HT1080 (cell line): ENCODE measurements around the gene HNRNPK. TPM values are rescaled to one million over a fixed set of nuclear protein-coding genes. Genes with fewer than 3 reads are reported as not detected.

Experiments
- DNase-seq: peaks from one replicate; pipeline ENCODE4 v3.0.0-alpha.2; 2015; ENCODE audit warnings: low read depth
- polyA plus RNA-seq, 2 experiments: library from polyadenylated mRNA; depleted of rRNA; stranded (reverse); fragments of >200 nt; gene quantifications; 2 replicates each; pipeline ENCODE4 v1.2.3, GENCODE V29; 2015
- total RNA-seq: library from RNA; depleted of rRNA; stranded (reverse); fragments of >200 nt; shearing (Covaris generic); gene quantifications from 2 replicates; pipeline ENCODE4 v1.2.3, GENCODE V29; 2014; rRNA removed

Gene HNRNPK
- 681 and 1,082 TPM in 2 replicates for total RNA-seq
- 515 and 519 TPM in 2 replicates for polyA plus RNA-seq (2015; cell fraction: cytosol; rRNA removed)
- 1,121 and 1,129 TPM in 2 replicates for polyA plus RNA-seq (2015; cell fraction: nucleus; rRNA removed)

- DNase-seq: peak; percentile 92
These were observed at the start of gene HNRNPK for GRCh38 chr9:83979812-83980394. TSS of gene HNRNPK (minus strand) at chr9:83980215. CDS start at chr9:83978252, 1,963 bp downstream.

- peak; percentile 31 for DNase-seq
These were observed 47.2 kb upstream of the HNRNPK start for GRCh38 chr9:84027201-84027600.

GRCh38 chr9:84024041-84024575 is 44.1 kb upstream of the HNRNPK start:
- DNase-seq: no peak

DNA sequence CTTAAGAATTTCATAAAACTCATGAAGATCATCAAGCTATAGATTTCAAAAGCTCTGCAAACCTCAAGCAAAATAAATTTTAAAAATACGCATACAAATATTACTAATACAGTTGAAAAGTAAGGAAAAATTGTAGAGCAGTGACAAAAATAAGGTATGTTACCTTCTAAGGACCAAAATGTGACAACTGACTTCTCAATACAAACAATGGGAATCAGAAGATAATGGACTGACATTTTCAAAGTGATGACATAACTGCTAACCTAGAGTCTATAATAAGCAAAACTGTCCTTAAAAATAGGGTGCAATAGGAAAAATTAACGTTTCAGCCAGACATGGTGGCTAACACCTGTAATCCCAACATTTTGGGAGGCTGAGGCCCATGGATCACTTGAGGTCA is 27.6 kb upstream of the HNRNPK start:
- no peak for DNase-seq

DNA sequence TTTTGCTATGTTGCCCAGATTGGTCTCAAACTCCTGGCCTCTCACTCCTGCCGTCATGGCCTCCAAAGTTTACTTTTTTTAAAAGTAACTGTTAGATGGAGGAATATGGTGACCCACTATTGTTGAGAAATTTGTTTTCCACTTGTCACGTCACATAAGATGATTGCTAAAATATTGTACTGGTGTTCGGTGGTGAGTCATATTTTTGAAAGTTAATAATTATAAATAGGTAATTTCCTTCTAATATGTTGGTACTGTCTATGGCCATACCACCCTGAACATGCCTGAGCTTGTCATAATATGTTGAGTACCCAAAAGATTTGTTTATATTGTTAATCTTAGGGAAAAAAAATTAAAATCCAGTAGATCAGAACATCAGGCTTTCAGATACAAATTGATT is 23.2 kb upstream of the HNRNPK start:
- no peak for DNase-seq

- no peak for DNase-seq
These were observed 22.3 kb upstream of the HNRNPK start for GRCh38 chr9:84002344-84002743.

GRCh38 chr9:84001621-84002020 is 21.6 kb upstream of the HNRNPK start:
- DNase-seq: no peak

- no peak for DNase-seq
These were observed 20.2 kb upstream of the HNRNPK start for GRCh38 chr9:84000186-84000585.

DNA sequence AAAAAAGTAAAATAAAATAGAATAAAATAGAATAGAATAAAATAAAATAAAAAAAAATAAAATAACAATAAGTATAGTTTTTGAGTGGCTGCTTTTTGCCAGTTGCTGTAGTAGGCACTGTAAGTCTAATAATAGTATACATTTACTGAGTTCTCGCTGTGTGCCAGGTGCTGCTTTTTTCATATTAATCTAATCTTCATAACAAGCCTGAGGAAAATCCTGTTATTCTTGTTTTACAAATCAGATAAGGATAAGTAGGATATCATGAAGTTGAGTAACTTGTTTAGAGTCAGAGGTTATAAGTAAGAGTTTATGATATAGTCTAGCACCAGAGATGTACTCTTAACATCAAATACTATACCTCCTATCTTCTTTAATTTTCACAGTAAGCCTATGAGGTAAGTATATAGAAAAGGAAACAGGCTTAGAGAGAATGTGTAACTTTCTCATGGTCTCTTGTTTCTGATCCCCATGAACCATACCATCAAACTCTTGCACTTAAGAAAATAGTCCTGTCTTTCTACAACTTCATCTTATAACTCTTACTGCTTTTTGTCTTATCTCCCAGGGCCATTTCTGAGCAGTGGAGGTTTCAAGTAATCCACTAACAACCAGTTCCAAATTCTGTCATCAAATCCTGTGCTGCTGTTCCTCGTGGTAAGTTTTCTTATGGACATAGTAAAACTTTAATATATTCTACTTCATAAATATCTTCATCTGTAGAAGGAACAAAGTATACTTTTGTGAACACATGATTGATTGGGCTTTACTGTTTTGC is 19.3 kb upstream of the HNRNPK start:
- no peak for DNase-seq

GRCh38 chr9:83996126-83996525 is 16.1 kb upstream of the HNRNPK start:
- DNase-seq: no peak

DNA sequence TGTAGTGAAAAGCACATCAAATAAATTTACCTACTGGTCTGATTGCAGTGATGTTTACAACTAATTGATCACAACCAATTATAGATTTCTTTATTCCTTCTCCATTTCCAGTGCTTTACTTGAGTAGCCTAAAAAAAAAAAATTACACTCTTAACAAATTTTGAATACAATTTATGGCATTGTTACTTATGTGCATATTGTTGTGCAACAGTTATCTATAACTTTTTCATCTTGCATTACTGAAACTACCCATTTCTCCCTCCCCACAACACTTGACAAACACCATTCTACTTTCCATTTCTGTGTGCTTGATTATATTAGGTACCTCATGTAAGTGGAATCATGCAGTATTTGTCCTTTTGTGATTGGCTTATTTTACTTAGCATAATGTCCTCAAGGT is 12.9 kb upstream of the HNRNPK start:
- DNase-seq: no peak

DNA sequence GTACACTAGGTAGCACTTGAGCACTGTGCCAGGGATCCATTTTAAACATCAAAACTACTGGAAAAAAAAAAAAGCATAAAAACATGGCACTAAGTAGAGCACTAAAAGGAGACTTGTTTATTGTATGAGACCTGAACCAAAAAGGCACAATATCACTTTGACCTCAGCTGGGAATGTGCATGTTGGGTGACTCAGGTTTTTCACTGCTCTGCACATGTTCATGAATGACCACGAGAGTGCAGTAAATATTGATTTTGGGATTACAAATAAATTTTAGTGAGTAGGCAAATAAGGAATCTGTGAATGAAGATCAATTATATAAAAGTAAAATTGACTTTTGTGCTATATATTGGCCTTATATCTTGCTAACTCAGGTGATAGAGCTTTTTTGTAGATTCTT is 12.4 kb upstream of the HNRNPK start:
- DNase-seq: peak; percentile 15

DNA sequence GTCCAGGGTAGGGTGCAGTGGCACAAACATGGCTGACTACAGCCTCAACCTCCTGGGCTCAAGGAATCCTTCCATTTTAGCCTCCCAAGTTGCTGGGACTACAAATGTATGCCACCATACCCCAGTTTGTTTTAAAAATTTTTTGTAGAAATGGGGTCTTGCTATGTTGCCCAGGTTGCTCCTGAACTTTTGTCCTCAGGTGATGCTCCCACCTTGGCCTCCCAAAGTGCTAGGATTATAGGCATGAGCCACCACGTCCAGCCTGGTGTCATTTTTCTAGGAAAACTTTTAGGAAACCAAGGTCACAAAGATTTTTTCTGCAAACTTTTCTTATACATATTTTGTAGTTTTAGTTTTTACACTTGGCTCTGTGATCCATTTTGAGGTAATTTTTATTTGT is 11.3 kb upstream of the HNRNPK start:
- no peak for DNase-seq

- no peak for DNase-seq
These were observed 8.4 kb upstream of the HNRNPK start for GRCh38 chr9:83988411-83988810.

- no peak for DNase-seq
These were observed 7.4 kb upstream of the HNRNPK start for GRCh38 chr9:83987402-83987791.

DNA sequence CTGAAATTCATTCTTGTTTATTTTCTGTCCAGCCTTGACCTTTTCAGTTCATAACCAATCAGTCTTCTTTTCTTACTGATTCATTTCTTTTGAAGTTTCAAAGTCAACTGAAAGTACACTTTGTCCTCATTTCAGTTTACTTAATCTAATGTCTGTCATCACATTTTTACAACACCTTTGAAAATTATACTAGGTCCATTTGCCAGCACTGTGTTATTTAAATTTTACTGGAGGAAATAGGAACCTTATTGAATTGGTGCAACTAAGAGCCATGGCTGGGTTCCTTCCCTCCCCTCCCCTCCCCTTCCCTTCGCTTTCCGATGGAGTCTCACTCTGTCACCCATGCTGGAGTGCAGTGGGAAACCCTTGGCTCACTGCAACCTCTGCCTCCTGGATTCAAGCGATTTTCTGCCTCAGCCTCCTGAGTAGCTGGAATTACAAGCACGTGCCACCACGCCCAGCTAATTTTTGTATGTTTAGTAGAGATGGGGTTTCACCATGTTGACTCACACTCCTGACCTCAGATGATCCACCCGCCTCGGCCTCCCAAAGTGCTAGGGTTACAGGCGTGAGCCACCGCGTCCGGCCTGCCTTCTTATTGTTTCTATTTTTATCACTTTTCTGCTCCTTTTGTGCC is 6.9 kb upstream of the HNRNPK start:
- DNase-seq: peak; percentile 89

- no peak for DNase-seq
These were observed 6.2 kb upstream of the HNRNPK start for GRCh38 chr9:83986195-83986594.

DNA sequence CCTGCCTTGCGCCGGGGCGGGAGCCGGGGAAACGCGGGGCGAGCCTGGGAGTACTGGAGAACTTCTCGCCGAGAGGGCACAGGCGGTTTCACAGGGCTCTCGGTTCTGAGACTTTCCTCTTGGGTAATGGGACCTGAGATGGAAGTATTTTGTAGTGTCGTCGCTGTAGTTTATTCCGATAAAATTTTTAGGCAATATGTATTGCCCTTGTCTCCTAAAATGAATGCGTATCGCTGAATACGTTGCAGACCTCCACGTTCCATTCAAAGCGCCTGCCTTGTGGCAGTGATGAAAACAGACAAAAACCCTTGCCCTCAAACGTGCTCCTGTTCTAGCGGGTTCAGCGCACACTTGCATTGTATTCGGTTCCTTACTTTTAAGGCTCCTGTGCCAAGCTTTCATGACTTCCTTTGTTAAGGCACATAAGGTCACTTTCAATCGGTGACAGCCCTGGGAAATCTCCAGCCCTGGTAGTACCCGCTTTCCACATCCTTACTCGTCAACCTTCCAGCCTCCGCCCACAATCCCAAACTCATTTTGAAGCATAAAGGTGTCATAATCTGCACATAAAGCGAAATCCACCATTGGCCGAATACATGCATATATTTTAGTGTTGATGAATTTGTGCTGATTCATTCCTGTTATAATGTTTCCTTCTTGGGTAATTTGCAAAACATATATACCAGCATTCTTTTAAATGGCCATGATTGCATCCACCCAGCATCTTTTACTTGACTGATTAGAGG is 1.3 kb upstream of the HNRNPK start:
- DNase-seq: peak; percentile 47

GRCh38 chr9:83980395-83981125 is 545 bp upstream of the HNRNPK start, which contains the start of gene RMI1:
TSS of gene RMI1 (plus strand) at chr9:83980805. CDS start at chr9:84000987, 20,182 bp downstream.
- DNase-seq: peak; percentile 90

GRCh38 chr9:83978992-83979811 is 813 bp downstream of the HNRNPK start:
- DNase-seq: peak; percentile 76
